ENCODE measurements around the gene KRTAP10-5.

KRTAP10-5 gene

GRCh38 chr21:44534688-44535087 lies 45.7 kb downstream of the KRTAP10-5 start:
- TF ChIP-seq POLR2A (IDR thresholded peaks at IDR 0.05; ENCODE audit: low read depth, low read length) = no peak
- no peak for TF ChIP-seq TAF1 (IDR thresholded peaks at IDR 0.05; ENCODE audit: borderline replicate concordance, low read depth, low read length)
- TF ChIP-seq POLR2AphosphoS5 (IDR thresholded peaks at IDR 0.05; ENCODE audit: low read depth, low read length) = no peak
- DNase-seq (ENCODE audit: insufficient read length) (no peak), FAIRE-seq (no peak)

GRCh38 chr21:44533891-44534627 lies 46.3 kb downstream of the KRTAP10-5 start:
- no peak for DNase-seq (ENCODE audit: insufficient read length)
- no peak for FAIRE-seq
- TF ChIP-seq POLR2AphosphoS5 (IDR thresholded peaks at IDR 0.05; ENCODE audit: low read depth, low read length) (no peak), TAF1 (IDR thresholded peaks at IDR 0.05; ENCODE audit: borderline replicate concordance, low read depth, low read length) (no peak), POLR2A (IDR thresholded peaks at IDR 0.05; ENCODE audit: low read depth, low read length) (no peak)

DNA sequence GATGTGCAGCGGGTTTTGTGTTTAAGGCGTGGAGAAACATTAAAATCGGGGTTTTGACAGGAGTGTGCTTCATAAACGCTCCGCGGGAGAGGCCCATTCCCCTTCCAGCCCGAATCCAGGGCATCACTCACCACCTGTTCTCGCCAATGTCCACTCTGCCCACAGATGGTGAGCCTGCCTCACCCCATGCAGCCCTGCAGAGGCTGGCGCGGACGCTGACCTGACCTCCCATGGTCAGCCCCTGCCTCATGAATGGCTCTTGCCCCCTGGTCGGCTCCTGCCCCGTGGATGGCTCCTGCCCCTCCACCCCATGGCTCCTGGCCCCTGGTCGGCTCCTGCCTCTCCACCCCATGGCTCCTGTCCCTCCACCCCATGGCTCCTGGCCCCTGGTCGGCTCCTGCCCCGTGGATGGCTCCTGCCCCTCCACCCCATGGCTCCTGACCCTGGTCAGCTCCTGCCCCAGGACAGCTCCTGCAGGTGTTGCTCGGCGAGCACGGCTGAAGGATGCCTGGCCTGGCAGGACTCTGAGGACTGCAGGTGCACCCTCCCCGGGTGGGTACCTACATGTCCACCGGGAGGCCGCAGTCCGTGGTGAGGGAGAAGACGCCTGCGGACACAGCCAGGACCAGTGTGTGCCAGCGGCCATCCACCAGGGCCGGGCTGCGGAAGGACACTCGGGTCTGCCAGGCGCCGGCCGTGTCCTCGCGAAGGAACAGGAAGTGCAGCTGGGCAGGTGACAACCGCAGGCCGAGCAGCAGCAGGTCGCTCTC lies 47.1 kb downstream of the KRTAP10-5 start:
- no peak for FAIRE-seq
- no peak for TF ChIP-seq POLR2A (IDR thresholded peaks at IDR 0.05; ENCODE audit: low read depth, low read length)
- TF ChIP-seq POLR2AphosphoS5 (IDR thresholded peaks at IDR 0.05; ENCODE audit: low read depth, low read length) = no peak
- TF ChIP-seq TAF1 (IDR thresholded peaks at IDR 0.05; ENCODE audit: borderline replicate concordance, low read depth, low read length) = no peak

DNA sequence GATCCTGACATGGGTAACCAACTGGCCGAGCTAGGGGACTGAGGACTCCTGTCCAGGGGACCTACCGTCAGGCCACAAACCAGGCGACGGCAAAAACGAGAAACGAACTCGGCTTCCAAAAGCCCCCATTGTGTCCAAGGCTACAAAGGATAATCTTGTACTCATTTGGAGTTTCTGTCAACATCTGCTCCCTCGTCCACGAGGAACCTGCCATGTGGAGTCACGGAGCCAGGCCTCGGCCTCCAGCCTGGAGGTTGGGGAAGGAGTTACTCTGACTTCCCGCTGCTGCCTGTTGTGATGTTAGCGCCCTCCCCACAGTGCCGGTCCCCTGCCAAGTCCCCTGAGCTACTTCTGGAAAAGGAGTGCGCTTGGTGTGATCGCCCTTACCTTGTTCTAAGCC lies 47.7 kb downstream of the KRTAP10-5 start:
- TF ChIP-seq TAF1 (IDR thresholded peaks at IDR 0.05; ENCODE audit: borderline replicate concordance, low read depth, low read length) (no peak), POLR2A (IDR thresholded peaks at IDR 0.05; ENCODE audit: low read depth, low read length) (no peak), POLR2AphosphoS5 (IDR thresholded peaks at IDR 0.05; ENCODE audit: low read depth, low read length) (no peak)
- DNase-seq (ENCODE audit: insufficient read length) (no peak), FAIRE-seq (no peak)

More for the DNA sequence above, 47.1 kb downstream of the KRTAP10-5 start:
- no peak for DNase-seq (ENCODE audit: insufficient read length)

DNA sequence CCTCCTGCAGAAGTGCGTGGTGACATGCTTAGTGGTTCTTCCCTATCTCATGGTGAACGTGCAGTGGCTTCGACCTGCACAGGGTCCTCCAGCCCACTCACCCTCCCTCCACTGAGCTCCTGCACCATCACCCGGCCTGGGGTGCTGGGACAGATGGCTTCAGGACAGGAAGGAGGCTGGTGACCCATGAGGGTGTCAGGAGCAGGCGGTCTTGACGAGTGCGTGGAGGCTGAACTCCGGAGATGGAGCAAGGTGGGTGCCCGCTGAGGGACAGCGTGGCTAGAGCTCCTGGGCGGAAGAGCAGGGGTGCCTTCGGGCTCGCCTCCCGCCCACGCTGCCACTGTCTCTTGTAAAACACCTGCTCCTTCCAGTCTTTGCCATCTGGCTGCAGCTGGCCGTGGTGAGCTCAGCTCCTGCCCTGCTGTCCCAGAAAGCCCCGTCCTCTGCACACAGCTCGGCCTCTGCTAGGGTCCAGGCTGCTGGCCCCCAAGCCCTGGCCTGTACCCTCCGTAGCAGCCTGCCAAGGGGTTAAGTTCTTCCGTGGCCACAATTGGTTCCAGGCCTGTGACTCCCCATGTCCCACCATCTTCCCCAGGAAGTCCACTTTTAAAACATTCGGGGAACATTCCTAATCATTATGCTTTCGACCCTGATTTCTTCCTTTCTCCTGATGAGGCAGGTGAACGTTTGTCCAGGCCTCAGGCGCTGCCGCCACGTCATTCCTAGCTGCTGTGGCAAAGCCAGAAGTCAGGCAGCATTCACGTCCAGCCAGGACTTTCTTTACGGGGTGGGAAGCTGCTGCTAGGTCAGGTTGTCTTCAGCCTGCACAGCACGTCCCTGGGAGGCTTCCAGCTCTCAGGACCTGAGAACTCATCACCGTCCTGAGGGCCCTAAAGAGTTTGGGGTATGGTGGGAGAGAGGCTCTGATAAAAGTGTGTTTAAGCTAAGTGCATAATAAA lies 48.5 kb downstream of the KRTAP10-5 start:
- FAIRE-seq (no peak), DNase-seq (ENCODE audit: insufficient read length) (no peak)
- TF ChIP-seq TAF1 (IDR thresholded peaks at IDR 0.05; ENCODE audit: borderline replicate concordance, low read depth, low read length) (no peak), POLR2AphosphoS5 (IDR thresholded peaks at IDR 0.05; ENCODE audit: low read depth, low read length) (no peak), POLR2A (IDR thresholded peaks at IDR 0.05; ENCODE audit: low read depth, low read length) (no peak)

- FAIRE-seq = no peak
- DNase-seq (ENCODE audit: insufficient read length) = no peak
- TF ChIP-seq POLR2A (IDR thresholded peaks at IDR 0.05; ENCODE audit: low read depth, low read length) (no peak), TAF1 (IDR thresholded peaks at IDR 0.05; ENCODE audit: borderline replicate concordance, low read depth, low read length) (no peak), POLR2AphosphoS5 (IDR thresholded peaks at IDR 0.05; ENCODE audit: low read depth, low read length) (no peak)
These were observed 49.4 kb downstream of the KRTAP10-5 start for GRCh38 chr21:44530903-44531605.

DNA sequence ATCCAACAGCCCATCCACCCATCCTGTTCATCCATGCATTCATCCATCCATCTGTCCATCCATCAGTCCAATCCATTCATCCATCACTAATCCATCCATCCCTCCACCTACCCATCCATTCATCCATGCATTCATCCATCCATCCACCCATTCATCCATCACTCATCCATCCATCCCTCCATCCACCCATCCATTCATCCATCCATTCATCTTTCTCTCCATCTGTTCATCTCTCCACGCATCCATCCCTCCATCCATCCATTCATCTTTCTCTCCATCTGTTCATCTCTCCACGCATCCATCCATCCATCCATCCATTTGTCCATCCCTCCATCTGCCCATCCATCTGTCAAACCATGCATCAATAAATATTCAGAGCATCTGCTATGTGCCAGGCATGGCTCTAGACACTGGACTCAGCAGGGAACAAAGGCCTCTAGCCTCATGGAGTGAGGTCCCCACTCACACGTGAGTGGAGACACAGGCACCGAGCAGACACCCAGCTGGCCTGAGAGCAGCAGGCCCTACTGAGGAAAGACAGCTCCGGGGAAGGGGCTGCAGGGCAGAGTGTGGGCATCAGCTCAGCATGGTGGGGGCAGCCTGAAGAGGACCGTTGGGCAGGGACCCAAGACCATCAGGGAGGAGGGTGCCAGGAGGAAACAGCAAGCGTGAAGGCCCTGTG lies 50.0 kb downstream of the KRTAP10-5 start:
- DNase-seq (ENCODE audit: insufficient read length) (no peak), FAIRE-seq (no peak)
- no peak for TF ChIP-seq TAF1 (IDR thresholded peaks at IDR 0.05; ENCODE audit: borderline replicate concordance, low read depth, low read length)
- TF ChIP-seq POLR2AphosphoS5 (IDR thresholded peaks at IDR 0.05; ENCODE audit: low read depth, low read length) = no peak
- TF ChIP-seq POLR2A (IDR thresholded peaks at IDR 0.05; ENCODE audit: low read depth, low read length) = no peak

DNA sequence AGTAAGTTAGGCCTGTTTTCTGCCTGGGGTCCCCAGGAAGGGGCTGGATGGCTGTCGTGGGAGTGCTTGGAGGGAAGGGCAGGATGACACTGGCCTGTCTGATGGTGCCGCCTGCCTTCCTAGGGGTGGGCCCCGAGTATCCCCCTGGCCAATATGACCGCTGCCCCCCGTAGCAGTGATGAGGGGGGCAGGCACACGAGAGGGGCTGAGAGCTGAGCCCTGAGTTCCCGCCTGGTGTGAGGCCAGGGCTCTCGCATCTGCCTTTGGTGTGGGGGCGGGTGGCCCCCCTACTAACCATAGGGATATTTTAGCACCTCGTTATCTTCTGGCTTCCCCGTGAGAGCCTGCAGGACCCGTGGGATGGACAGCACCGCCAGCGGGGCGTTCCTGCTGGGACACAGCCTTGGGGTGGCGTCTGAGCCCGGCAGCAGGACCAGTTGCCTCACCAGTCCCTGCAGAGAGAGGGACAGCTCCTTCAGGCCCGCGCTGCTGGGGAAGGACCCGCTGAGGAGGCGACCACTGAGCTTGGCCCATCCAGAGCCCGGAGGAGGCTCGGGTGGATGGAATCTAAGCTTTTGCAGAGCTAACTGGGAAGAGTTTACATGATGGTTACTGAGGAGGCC lies 50.8 kb downstream of the KRTAP10-5 start:
- TF ChIP-seq TAF1 (IDR thresholded peaks at IDR 0.05; ENCODE audit: borderline replicate concordance, low read depth, low read length) = no peak
- TF ChIP-seq POLR2A (IDR thresholded peaks at IDR 0.05; ENCODE audit: low read depth, low read length) = no peak
- TF ChIP-seq POLR2AphosphoS5 (IDR thresholded peaks at IDR 0.05; ENCODE audit: low read depth, low read length) = no peak
- DNase-seq (ENCODE audit: insufficient read length) (no peak), FAIRE-seq (no peak)

Data from GM12892 (cell line).